ENCODE measurements around the gene ZNF428. TPM values are rescaled to one million over a fixed set of nuclear protein-coding genes. Genes with fewer than 3 reads are reported as not detected.
A peak's percentile ranks its signal among the peaks of the same experiment; 100 is the strongest.
"Not testable (repeated sequence)": the region's sequence is repeated elsewhere in the genome, so short reads cannot be mapped to it uniquely, and the experiment has no call there.

ZNF428 gene
- total RNA-seq, 1 donor from 2014 or later = 87.5 TPM

GRCh38 chr19:43658001-43658400, 38.6 kb upstream of the ZNF428 start:
- no peak for TF ChIP-seq CTCF (IDR thresholded peaks at IDR 0.05; ENCODE audit: unreplicated experiment)
- no peak overlapping the region for H3K4me3 Mint-ChIP-seq (ENCODE audit: low read depth)
- H3K36me3 Mint-ChIP-seq (ENCODE audit: insufficient read depth) = peaks cover 13% of the 10 kb centered on the region
- H3K4me1 Mint-ChIP-seq (ENCODE audit: low read depth) = no peaks in the 10 kb centered on the region
- H3K9me3 Mint-ChIP-seq (ENCODE audit: low read depth) = no peaks in the 10 kb centered on the region
- no peak for DNase-seq (ENCODE audit: low spot score, unreplicated experiment)
- no peaks in the 10 kb centered on the region for H3K27me3 Mint-ChIP-seq
- H3K27ac Mint-ChIP-seq = no peak overlapping the region

GRCh38 chr19:43656436-43656835, 37.0 kb upstream of the ZNF428 start:
- H3K4me1 Mint-ChIP-seq (ENCODE audit: low read depth) = peaks cover 4% of the 10 kb centered on the region
- no peak for DNase-seq (ENCODE audit: low spot score, unreplicated experiment)
- H3K36me3 Mint-ChIP-seq (ENCODE audit: insufficient read depth) = peaks cover 13% of the 10 kb centered on the region
- H3K9me3 Mint-ChIP-seq (ENCODE audit: low read depth) = no peaks in the 10 kb centered on the region
- no peaks in the 10 kb centered on the region for H3K27me3 Mint-ChIP-seq
- TF ChIP-seq CTCF (IDR thresholded peaks at IDR 0.05; ENCODE audit: unreplicated experiment) = no peak
- no peak overlapping the region for H3K27ac Mint-ChIP-seq
- H3K4me3 Mint-ChIP-seq (ENCODE audit: low read depth) = no peak overlapping the region

- Mint-ChIP-seq H3K4me1 (ENCODE audit: low read depth) (peaks cover 4% of the 10 kb centered on the region), H3K9me3 (ENCODE audit: low read depth) (no peaks in the 10 kb centered on the region), H3K27ac (no peak overlapping the region), H3K4me3 (ENCODE audit: low read depth) (no peak overlapping the region), H3K36me3 (ENCODE audit: insufficient read depth) (peaks cover 12% of the 10 kb centered on the region), H3K27me3 (no peaks in the 10 kb centered on the region)
- no peak for DNase-seq (ENCODE audit: low spot score, unreplicated experiment)
- TF ChIP-seq CTCF (IDR thresholded peaks at IDR 0.05; ENCODE audit: unreplicated experiment) = no peak
Observed at GRCh38 chr19:43652546-43652874, 33.1 kb upstream of the ZNF428 start.

- no peaks in the 10 kb centered on the region for H3K9me3 Mint-ChIP-seq (ENCODE audit: low read depth)
Observed at GRCh38 chr19:43651758-43652545, 32.5 kb upstream of the ZNF428 start.

GRCh38 chr19:43650276-43650675, 30.8 kb upstream of the ZNF428 start:
- not testable (repeated sequence) for H3K4me1 Mint-ChIP-seq (ENCODE audit: low read depth); H3K27me3 Mint-ChIP-seq; H3K9me3 Mint-ChIP-seq (ENCODE audit: low read depth); H3K27ac Mint-ChIP-seq; H3K4me3 Mint-ChIP-seq (ENCODE audit: low read depth); DNase-seq (ENCODE audit: low spot score, unreplicated experiment); H3K36me3 Mint-ChIP-seq (ENCODE audit: insufficient read depth)

More at GRCh38 chr19:43651758-43652545, 32.5 kb upstream of the ZNF428 start:
- TF ChIP-seq CTCF (IDR thresholded peaks at IDR 0.05; ENCODE audit: unreplicated experiment) = peak; percentile 76
- H3K4me1 Mint-ChIP-seq (ENCODE audit: low read depth) = peaks cover 4% of the 10 kb centered on the region
- peak overlapping the region; percentile 35 for H3K4me3 Mint-ChIP-seq (ENCODE audit: low read depth)
- peak overlapping the region; percentile 62 for H3K27ac Mint-ChIP-seq
- H3K27me3 Mint-ChIP-seq = no peaks in the 10 kb centered on the region
- peak; percentile 46 for DNase-seq (ENCODE audit: low spot score, unreplicated experiment)
- H3K36me3 Mint-ChIP-seq (ENCODE audit: insufficient read depth) = peaks cover 14% of the 10 kb centered on the region

- Mint-ChIP-seq H3K9me3 (ENCODE audit: low read depth) (no peaks in the 10 kb centered on the region), H3K36me3 (ENCODE audit: insufficient read depth) (peaks cover 4% of the 10 kb centered on the region)
Observed at GRCh38 chr19:43649514-43649913, 30.1 kb upstream of the ZNF428 start.

More at GRCh38 chr19:43649514-43649913, 30.1 kb upstream of the ZNF428 start:
- H3K27me3 Mint-ChIP-seq = no peaks in the 10 kb centered on the region
- no peak for TF ChIP-seq CTCF (IDR thresholded peaks at IDR 0.05; ENCODE audit: unreplicated experiment)
- DNase-seq (ENCODE audit: low spot score, unreplicated experiment) = no peak
- H3K4me1 Mint-ChIP-seq (ENCODE audit: low read depth) = peaks cover 4% of the 10 kb centered on the region
- H3K27ac Mint-ChIP-seq = no peak overlapping the region
- H3K4me3 Mint-ChIP-seq (ENCODE audit: low read depth) = no peak overlapping the region
